DMS 273 (cell line): Measurements from ENCODE around the gene LRRC8B.

ENCODE experiments used
- DNase-seq: peaks from one replicate; lab custom pipeline; 2025; ENCODE audit not compliant: unreplicated experiment; lab: John Stamatoyannopoulos, UW

The LRRC8B gene

DNA sequence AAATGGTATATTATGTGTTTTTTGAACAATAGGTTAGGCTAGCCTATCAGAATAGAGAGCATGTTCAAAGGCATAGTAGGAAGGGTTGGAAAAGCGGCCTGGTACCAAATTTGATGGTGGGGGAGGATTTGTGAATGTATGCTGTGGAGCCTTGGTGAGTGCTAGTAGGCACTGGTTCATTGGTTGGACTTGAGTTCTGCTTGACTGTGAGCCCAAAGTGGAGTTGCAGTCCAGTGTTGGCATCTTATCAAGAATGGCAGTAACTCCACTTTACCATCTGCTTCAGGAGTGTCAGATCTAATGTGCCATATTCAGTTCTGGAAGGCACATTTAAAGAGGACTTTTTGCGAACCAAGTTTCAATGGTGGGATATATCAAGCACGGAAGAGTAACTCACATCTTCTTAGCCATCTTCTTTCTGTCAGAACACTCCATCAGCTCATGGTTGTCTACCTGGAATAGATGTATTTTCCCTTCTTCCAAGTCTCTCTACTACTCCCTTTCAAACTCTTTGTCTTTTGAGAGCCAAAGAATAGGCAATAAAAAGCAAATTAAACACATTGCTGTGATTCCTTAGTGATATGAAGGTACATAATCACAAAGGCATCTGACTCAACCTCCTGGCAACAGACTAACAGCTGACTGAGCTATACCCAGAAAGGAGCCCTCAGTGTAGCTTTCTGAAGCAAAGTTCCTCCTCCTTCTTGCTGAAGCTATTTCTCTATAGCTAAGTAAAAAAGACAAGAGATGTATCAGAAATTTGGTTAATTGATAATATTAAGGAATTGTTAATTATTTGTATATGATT, 21.7 kb downstream of the LRRC8B start:
- peak; percentile 77 for DNase-seq

GRCh38 chr1:89546934-89547562, 22.4 kb downstream of the LRRC8B start:
- DNase-seq, result no peak

- peak; percentile 35 for DNase-seq
Observed at GRCh38 chr1:89547563-89548116, 23.0 kb downstream of the LRRC8B start.

- no peak for DNase-seq
Observed at GRCh38 chr1:89548122-89548857, 23.7 kb downstream of the LRRC8B start.

DNA sequence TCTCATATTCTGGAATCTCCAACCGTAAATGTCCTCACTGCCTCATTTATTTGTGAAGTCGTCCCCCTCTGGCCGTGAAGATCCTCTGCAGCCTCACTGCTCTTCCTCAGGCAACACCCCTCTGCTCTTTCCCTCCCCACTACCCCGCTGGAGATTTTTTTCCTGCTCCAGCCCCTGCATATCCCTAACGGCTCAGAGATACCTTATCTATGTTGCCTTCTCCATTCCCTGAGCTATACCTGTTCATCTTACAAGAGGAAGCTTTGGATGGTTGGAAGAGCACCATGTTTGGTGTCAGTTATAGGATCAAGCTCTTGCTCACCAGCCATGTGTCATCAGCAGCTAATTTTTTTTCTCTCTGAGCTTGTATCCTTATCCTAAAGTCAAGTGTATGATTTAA, 26.4 kb downstream of the LRRC8B start:
- DNase-seq, result no peak

GRCh38 chr1:89552471-89553081, 27.9 kb downstream of the LRRC8B start:
- peak; percentile 27 for DNase-seq

GRCh38 chr1:89553157-89553556, 28.5 kb downstream of the LRRC8B start:
- no peak for DNase-seq

GRCh38 chr1:89555550-89555949, 30.9 kb downstream of the LRRC8B start:
- DNase-seq, result no peak

DNA sequence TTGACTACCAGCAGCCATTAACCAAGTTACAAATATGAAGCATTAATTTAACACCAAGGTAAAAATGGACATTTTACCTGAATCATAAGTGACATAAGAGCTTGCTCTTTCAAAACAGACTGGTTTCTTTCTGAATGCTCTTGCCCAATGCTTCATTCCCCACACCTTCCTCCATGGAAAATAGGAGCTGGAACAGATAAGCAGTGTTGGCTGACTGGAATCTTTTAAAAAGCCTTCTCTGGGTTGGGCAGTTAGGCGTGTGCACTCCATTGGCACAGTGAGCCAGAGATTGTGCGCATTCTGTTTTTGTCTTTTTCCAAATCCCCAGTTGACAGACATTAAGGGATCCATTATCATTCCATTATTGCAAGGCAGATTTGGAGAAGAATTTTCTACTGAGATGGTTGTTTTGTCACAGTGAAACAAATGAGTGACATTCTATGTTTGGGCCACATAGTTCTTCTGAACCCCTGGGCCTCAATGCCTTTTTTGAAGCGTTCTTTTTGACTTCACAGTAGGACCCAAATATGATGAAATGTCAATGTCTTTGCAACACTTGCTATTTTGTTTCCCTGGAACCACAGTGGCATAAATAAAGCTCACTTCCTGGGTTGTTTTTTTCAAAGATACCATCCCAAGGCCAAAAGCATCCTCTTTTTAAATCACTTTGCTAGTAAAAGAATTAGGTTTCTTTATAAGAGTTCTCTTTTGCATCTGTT, 32.3 kb downstream of the LRRC8B start:
- no peak for DNase-seq

DNA sequence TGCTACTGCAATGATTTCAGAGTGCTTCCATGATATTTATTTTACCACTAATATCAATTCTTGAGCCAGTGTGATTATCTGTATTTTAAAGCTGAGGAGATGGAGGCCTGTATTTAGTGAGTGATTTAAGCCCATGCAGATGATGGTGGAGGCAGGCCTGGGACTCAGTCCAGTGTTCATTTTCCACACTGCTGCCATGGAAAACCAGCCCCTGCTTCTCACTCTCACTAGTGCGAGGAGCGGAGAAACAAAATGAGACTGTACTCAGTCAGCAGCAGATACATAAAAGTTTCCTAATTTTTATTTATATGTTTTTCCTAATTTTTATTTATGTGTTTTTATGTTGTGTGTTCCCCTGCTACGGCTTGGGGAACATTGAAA, 32.8 kb downstream of the LRRC8B start:
- DNase-seq, result no peak

GRCh38 chr1:89557956-89558355, 33.3 kb downstream of the LRRC8B start:
- DNase-seq, result no peak

DNA sequence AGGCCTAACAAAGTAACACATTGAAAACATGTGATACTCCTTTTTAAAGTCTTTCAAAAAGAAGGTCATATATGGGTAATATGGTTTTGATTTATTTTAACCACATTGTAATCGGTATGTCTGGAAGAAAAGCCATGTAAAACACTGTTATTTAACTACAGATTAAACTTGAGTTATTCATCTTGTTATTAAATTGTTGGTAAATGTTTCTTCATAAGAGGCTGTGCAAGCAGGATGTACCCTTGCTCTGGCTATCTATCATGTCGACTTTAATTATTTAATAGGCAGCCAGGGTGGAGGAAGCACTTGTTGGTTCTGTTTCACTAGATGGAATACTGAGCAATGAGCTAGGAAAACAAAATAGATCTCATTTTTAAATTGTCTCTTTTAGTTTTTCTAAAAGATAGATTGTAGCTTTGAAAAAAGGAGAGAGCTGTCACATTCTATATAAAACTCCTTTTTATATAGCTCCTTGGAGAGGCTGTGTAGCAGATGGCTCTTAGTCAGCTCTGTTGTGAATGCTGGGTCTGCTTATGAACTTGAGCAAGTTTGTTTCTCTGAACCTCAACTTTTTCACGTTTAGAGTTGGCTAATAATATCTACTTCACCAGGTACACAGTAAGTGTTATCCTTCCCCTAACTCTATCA, 39.5 kb downstream of the LRRC8B start:
- DNase-seq, result peak; percentile 63

DNA sequence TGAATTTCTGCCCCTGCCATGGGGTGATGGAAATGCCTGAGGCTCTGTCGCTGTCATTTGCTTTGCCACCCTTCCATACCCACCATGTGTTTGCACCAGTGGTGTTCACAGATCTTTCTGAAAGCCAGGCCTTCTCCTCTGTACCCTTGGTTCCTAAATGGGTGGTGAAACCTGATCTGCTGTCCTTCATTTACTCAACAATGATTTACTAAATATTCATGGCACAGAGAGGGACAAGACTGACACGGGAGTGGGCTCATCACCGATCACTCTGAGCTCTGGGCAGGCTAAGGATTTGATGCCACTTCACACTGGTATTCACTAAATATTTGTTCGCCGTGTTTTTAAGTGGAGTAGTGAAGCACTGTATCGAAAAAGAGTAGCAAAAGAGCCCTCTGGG, 40.9 kb downstream of the LRRC8B start:
- no peak for DNase-seq

- DNase-seq, result peak; percentile 78
Observed at GRCh38 chr1:89566761-89567174, 42.1 kb downstream of the LRRC8B start.

GRCh38 chr1:89567797-89568196, 43.2 kb downstream of the LRRC8B start:
- DNase-seq, result no peak

DNA sequence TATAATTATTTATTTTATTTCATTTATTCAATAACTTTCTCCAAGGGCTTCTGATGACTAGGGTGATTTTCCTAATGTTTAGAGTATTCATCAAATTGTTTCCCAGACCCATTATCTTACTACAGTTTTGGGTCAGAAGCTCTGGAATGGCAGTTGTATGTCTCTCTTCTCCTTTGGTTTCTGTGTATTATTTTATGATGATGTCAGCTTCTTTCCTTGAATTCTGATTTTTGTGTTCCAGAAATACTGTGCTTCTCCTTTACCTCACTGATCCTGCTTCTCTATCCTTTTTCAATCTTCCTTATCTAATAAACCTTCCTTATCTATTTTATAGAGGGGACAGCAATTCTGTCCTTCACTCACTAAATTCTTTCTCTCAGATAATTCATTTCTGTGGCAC, 48.8 kb downstream of the LRRC8B start:
- DNase-seq, result no peak

- DNase-seq, result no peak
Observed at GRCh38 chr1:89574621-89575020, 50.0 kb downstream of the LRRC8B start.

DNA sequence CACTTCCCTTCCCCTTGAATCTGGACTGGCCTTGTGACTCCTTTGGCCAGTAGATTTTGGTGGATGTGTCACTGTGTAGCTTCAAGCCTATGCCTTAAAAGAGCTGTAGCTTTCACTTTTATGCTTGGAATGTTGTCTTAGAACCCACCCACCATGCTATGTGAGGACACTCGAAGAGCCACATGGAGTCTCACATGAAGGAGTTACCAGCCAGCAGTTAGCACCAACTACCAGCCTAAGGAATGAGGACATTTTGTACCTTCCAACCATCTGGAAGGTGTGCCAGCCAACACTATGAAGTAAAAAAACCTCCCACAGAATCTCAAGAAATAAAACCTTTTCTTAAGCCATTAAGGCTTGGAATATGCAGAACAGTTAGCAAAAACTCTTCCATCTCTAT, 50.6 kb downstream of the LRRC8B start:
- DNase-seq, result no peak

DNA sequence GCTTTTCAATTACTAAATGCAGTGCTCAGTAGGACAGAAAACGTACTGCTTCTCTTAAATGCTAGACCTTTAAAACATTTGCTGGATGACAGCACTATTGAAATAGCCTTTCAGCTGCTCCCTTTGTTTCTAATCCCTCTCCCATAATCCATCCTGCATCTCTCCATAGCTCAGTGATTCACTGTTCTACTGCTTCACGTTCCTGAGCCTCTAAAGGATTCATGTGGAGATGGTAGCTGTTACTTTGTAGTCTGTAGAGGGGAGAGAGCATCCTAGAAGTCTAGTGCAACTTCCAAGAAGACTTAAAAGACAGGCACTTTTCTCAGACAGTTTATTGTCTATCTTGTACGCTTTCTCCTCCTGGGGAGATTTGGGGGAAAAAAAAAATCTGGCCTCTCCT, 51.4 kb downstream of the LRRC8B start:
- no peak for DNase-seq

DNA sequence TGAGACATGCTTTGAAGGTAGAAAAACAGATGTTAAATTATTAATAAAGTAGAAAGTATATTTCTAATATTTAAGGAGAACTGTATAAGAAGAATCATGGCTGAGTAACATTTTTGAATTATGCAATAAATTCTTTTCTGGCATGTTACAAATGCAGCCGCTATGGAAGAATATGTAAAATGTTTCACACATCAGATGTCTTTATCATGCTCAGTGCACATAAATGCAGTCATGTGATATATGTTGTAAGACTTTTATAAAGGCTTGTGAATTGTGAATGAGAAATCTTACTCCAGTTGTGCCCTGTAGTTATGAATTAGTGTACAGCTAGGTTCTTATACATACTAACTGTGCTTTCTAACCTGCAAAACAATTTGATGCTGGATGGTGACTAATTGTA, 53.5 kb downstream of the LRRC8B start:
- no peak for DNase-seq
